K562 (cell line): ENCODE results near the gene SLC25A28. TPM values are rescaled to one million over a fixed set of nuclear protein-coding genes. Genes with fewer than 3 reads are reported as not detected.

Source experiments
- BRF1 ChIP-seq: IDR thresholded peaks from 3 replicates; pipeline ENCODE4 v1.6.1; 2011; ENCODE audit warnings: borderline replicate concordance, mild to moderate bottlenecking; ENCODE audit not compliant: insufficient read length; ENCODE audit errors: extremely low read depth
- CXXC5 ChIP-seq: fragments of 250-450 bp; sonication (Bioruptor Pico); IDR thresholded peaks from 2 replicates; pipeline ENCODE4 v1.8.0; 2022; ENCODE audit warnings: inconsistent platforms, mild to moderate bottlenecking, moderate library complexity
- DNMT1 ChIP-seq: fragments of 450-650 bp; IDR thresholded peaks from 2 replicates; pipeline ENCODE4 v1.6.1; 2016; ENCODE audit warnings: antibody characterized with exemption, mild to moderate bottlenecking
- FOXM1 ChIP-seq, 2 experiments: fragments of 450-650 bp in 1 of 2; sonication (generic) in 1 of 2; formaldehyde crosslinking in 1 of 2; IDR thresholded peaks; 2 replicates each; pipeline versions ENCODE4 v1.6.1 to v1.9.0; 2017 to 2022; ENCODE audit warnings: low read depth in 2 of 2, mild to moderate bottlenecking in 2 of 2, missing genetic modification reagents in 1 of 2, moderate library complexity in 1 of 2
- HLTF ChIP-seq: fragments of 450-650 bp; IDR thresholded peaks from 2 replicates; pipeline ENCODE4 v1.6.1; 2016
- JUND ChIP-seq, 2 experiments: IDR thresholded peaks; 2 replicates in 1 of 2; 3 replicates in 1 of 2; pipeline ENCODE4 v1.6.1; 2011; ENCODE audit warnings: borderline replicate concordance in 2 of 2, low read depth in 2 of 2, low read length in 2 of 2, improper control_type of control experiment in 1 of 2, missing biosample characterization in 1 of 2, missing genetic modification characterization in 1 of 2, missing genetic modification reagents in 1 of 2
- PBX2 ChIP-seq, 2 experiments: IDR thresholded peaks in 1 of 2; conservative IDR thresholded peaks in 1 of 2; 2 replicates each; pipeline ENCODE4 v1.6.1; 2016; ENCODE audit warnings: low read depth in 2 of 2, mild to moderate bottlenecking in 1 of 2, missing compliant biosample characterization in 1 of 2, missing genetic modification characterization in 1 of 2, moderate library complexity in 1 of 2
- PHF21A ChIP-seq: fragments of 450-650 bp; IDR thresholded peaks from 2 replicates; pipeline ENCODE4 v1.6.1; 2017; ENCODE audit warnings: low read depth, borderline replicate concordance
- PPARD ChIP-seq: fragments of 250-450 bp; sonication (Bioruptor Pico); IDR thresholded peaks from 2 replicates; pipeline ENCODE4 v1.8.0; 2022; ENCODE audit warnings: inconsistent platforms, mild to moderate bottlenecking, moderate library complexity
- PTBP1 ChIP-seq: fragments of 200-400 bp; formaldehyde crosslinking; IDR thresholded peaks from 2 replicates; pipeline ENCODE4 v1.6.1; 2017; ENCODE audit warnings: low read depth, low read length
- SMARCA4 ChIP-seq: fragments of 450-650 bp; IDR thresholded peaks from 2 replicates; pipeline ENCODE4 v1.6.1; 2016
- SNRNP70 ChIP-seq: fragments of 200-400 bp; formaldehyde crosslinking; optimal IDR thresholded peaks from 2 replicates; pipeline ENCODE3; 2017; ENCODE audit warnings: low read depth, low read length
- TOE1 ChIP-seq, 2 experiments: fragments of 450-650 bp in 1 of 2; sonication (generic) in 1 of 2; formaldehyde crosslinking in 1 of 2; IDR thresholded peaks; 2 replicates each; pipeline versions ENCODE4 v1.7.1 to v1.8.0; 2016 to 2022; ENCODE audit warnings: borderline replicate concordance in 2 of 2, mild to moderate bottlenecking in 2 of 2, antibody characterized with exemption in 1 of 2, inconsistent platforms in 1 of 2, low read depth in 1 of 2, missing genetic modification reagents in 1 of 2, moderate library complexity in 1 of 2
- ZBTB2 ChIP-seq: fragments of 450-650 bp; IDR thresholded peaks from 2 replicates; pipeline ENCODE4 v1.6.1; 2016; ENCODE audit warnings: antibody characterized with exemption
- ZNF695 ChIP-seq: fragments of 450-650 bp; formaldehyde crosslinking; IDR thresholded peaks from 2 replicates; pipeline ENCODE4 v1.4.0; 2020; ENCODE audit warnings: mild to moderate bottlenecking, moderate library complexity
- polyA plus RNA-seq, 8 experiments: library from polyadenylated mRNA; depleted of rRNA in 4 of 8; stranded (reverse) in 5 of 8; unstranded in 3 of 8; fragments of >200 nt; fragmentation: Nextera tagmentation in 2 of 8; fragmentation: Illumina TruSeq in 1 of 8; extraction: Ambion mirVana in 2 of 8; extraction: Trizol in 1 of 8; gene quantifications; 2 replicates each; pipeline versions ENCODE4 v1.2.1 to v1.2.3, GENCODE V29; 2011 to 2014; ENCODE audit warnings: inconsistent platforms in 1 of 8, missing spikeins in 1 of 8
- total RNA-seq, 7 experiments: library from RNA; depleted of rRNA in 6 of 7; stranded (reverse); fragments of >200 nt in 6 of 7; fragmentation: Illumina TruSeq in 2 of 7; extraction: Trizol in 2 of 7; gene quantifications; 2 replicates each; pipeline versions ENCODE4 v1.2.1 to v1.2.3, GENCODE V29; 2011 to 2021; ENCODE audit warnings: low replicate concordance in 1 of 7
- TF ChIP-seq, protein P1 (sequence below): fragments of 250-450 bp; sonication (Bioruptor Pico); IDR thresholded peaks from 2 replicates; pipeline ENCODE4 v1.8.0; 2021; ENCODE audit warnings: mild to moderate bottlenecking, moderate library complexity
- TF ChIP-seq, protein P2 (sequence below), 2 experiments: IDR thresholded peaks; 2 replicates each; pipeline ENCODE4 v1.6.1; 2012; ENCODE audit warnings: improper control_type of control experiment in 2 of 2, low read depth in 2 of 2, low read length in 2 of 2, borderline replicate concordance in 1 of 2

Gene SLC25A28
- total and polyA plus RNA-seq, 9 of the 15 experiments (the other 6 are each of a cell fraction or from before 2014, with no cell fraction given), result 6.2 to 32.3 (median 18.8) TPM

DNA sequence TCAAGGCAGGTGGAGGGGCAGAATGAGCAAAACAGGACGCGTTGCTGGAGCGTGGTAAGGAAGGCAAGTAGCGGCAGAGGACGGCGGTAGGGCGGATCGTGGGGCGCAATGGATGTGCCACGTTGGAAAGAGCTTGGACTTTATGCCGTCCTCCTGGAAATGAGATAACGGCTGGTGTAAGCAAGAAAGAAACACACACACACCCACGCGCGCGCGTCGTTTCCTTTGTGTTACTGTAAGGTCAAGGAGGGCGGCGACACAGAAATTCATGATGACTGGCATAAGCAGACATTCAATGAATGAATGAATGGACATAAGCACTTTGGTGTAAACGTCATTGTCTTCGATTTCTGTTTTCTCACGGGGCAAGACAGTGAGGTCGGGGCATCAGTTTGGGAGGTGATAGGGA lies 38.4 kb upstream of the SLC25A28 start (continued):
- TF ChIP-seq, protein P1, sequence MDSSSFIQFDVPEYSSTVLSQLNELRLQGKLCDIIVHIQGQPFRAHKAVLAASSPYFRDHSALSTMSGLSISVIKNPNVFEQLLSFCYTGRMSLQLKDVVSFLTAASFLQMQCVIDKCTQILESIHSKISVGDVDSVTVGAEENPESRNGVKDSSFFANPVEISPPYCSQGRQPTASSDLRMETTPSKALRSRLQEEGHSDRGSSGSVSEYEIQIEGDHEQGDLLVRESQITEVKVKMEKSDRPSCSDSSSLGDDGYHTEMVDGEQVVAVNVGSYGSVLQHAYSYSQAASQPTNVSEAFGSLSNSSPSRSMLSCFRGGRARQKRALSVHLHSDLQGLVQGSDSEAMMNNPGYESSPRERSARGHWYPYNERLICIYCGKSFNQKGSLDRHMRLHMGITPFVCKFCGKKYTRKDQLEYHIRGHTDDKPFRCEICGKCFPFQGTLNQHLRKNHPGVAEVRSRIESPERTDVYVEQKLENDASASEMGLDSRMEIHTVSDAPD (CRISPR knock-in tag), result no peak
- TF ChIP-seq PTBP1 (no peak), JUND (IDR thresholded peaks at IDR 0.05; ENCODE audit: borderline replicate concordance, low read depth, low read length) (no peak), JUND (tag; IDR thresholded peaks at IDR 0.05; ENCODE audit: borderline replicate concordance, low read depth, low read length) (no peak), TOE1 (IDR thresholded peaks at IDR 0.05; ENCODE audit: borderline replicate concordance) (peak; percentile 48; the same call in 1 of the 2 replicates), TOE1 (CRISPR knock-in tag; IDR thresholded peaks at IDR 0.05; ENCODE audit: borderline replicate concordance, low read depth) (no peak), ZBTB2 (peak; percentile 56; the same call in 1 of the 2 replicates), CXXC5 (CRISPR knock-in tag) (no peak), BRF1 (no peak), HLTF (no peak), PPARD (no peak), SMARCA4 (0 out of 2 replicates have a peak, but pooled peaks have one; percentile 46), ZNF695 (CRISPR knock-in tag) (no peak), SNRNP70 (no peak), PHF21A (no peak), FOXM1 (IDR thresholded peaks at IDR 0.05; ENCODE audit: low read depth) (no peak), FOXM1 (CRISPR knock-in tag; IDR thresholded peaks at IDR 0.05; ENCODE audit: low read depth) (no peak), PBX2 (CRISPR knock-in tag; IDR thresholded peaks at IDR 0.05; ENCODE audit: low read depth) (no peak), PBX2 (tag; conservative IDR thresholded peaks at IDR 0.05; ENCODE audit: low read depth) (no peak), DNMT1 (no peak)
- TF ChIP-seq, protein P2, sequence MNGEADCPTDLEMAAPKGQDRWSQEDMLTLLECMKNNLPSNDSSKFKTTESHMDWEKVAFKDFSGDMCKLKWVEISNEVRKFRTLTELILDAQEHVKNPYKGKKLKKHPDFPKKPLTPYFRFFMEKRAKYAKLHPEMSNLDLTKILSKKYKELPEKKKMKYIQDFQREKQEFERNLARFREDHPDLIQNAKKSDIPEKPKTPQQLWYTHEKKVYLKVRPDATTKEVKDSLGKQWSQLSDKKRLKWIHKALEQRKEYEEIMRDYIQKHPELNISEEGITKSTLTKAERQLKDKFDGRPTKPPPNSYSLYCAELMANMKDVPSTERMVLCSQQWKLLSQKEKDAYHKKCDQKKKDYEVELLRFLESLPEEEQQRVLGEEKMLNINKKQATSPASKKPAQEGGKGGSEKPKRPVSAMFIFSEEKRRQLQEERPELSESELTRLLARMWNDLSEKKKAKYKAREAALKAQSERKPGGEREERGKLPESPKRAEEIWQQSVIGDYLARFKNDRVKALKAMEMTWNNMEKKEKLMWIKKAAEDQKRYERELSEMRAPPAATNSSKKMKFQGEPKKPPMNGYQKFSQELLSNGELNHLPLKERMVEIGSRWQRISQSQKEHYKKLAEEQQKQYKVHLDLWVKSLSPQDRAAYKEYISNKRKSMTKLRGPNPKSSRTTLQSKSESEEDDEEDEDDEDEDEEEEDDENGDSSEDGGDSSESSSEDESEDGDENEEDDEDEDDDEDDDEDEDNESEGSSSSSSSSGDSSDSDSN (IDR thresholded peaks at IDR 0.05; ENCODE audit: borderline replicate concordance in 1 of 2, low read depth in 2 of 2, low read length in 2 of 2), result no peak
